ENCODE results near the gene CNPY1. TPM values are rescaled to one million over a fixed set of nuclear protein-coding genes. Genes with fewer than 3 reads are reported as not detected.
"Not testable (repeated sequence)": the region's sequence is repeated elsewhere in the genome, so short reads cannot be mapped to it uniquely, and the experiment has no call there.

The CNPY1 gene
- total RNA-seq, 1 donor from 2014 or later = not detected

- H3K4me1 Mint-ChIP-seq = no peaks in the 10 kb centered on the region
- no peak overlapping the region for H3K27ac Mint-ChIP-seq
- no peaks in the 10 kb centered on the region for H3K9me3 Mint-ChIP-seq
- no peaks in the 10 kb centered on the region for H3K36me3 Mint-ChIP-seq
- DNase-seq (ENCODE audit: low spot score in 2 of 2, unreplicated experiment in 2 of 2) = no peak
- H3K4me3 Mint-ChIP-seq = no peak overlapping the region
- peaks cover 95% of the 10 kb centered on the region for H3K27me3 Mint-ChIP-seq (ENCODE audit: low read depth)
- TF ChIP-seq CTCF (IDR thresholded peaks at IDR 0.05; ENCODE audit: unreplicated experiment) = no peak
Measured at GRCh38 chr7:155523168-155523675, 23.1 kb downstream of the CNPY1 start.

DNA sequence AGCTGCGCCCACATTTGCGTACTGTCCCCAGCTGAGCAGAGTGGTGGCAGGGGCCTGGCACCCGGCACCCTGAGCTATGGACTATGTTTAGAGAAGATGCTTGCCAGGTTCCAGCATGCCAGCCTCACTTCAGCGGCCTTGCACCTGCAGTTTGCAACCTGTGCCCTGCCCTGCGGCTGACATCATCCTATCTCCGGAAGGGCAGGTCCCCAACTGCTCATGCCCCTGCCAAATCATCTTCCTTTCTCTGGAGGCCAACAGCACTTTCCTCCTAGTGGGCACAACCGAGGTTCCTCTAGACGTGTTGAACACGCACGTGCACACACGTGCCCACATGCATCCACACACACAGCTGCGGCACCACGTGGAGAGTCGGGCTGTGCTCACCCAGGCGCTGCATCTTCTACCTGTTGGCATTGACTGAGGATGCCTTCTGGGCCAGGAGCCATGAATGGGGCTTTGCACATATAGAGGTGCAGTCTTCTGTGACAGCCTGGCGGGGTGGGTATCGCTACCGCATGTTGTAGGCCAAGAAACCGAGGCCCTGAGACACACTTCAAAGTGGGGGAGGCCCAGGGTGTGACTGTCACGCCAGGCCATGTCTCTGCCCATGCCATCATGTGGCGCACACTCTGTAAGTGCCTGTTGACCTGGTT lies 24.5 kb downstream of the CNPY1 start:
- no peak overlapping the region for H3K27ac Mint-ChIP-seq
- no peak overlapping the region for H3K4me3 Mint-ChIP-seq
- H3K4me1 Mint-ChIP-seq = no peaks in the 10 kb centered on the region
- H3K36me3 Mint-ChIP-seq = no peaks in the 10 kb centered on the region
- TF ChIP-seq CTCF (IDR thresholded peaks at IDR 0.05; ENCODE audit: unreplicated experiment) = no peak
- no peak for DNase-seq (ENCODE audit: low spot score in 2 of 2, unreplicated experiment in 2 of 2)
- no peaks in the 10 kb centered on the region for H3K9me3 Mint-ChIP-seq
- peaks cover 97% of the 10 kb centered on the region for H3K27me3 Mint-ChIP-seq (ENCODE audit: low read depth)

DNA sequence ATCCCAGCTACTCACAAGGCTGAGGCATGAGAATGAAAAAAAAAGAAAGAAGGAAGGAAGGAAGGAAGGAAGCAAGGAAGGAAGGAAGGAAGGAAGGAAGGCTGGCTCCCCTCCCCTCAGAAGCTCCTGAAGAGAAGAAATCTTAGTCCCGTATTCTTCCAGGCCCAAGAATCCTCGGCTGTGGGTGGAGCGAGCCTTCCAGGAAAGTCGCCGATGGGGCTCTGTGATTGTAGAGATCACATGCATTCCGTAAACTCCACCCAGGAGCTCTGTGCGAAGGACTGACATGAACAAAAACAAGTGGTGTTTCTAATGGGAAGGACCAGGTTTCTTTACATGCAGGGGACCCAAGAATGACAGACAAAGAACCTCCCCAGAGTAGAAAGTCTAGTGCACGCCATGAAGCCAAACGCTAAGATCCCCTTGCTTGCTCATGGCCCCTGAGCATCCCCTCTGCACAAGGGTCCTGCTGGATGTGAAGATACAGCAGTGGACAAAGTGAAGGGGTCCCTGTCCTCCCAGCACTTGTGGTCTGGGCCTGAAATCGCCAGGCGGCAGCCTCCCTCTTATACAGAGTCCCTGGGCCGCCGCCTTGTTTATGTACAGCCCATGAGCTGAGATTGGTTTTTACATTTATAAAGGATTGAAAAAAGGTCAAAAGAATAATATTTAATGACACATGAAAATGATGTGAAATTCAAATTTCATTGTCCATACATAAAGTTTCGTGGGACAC lies 25.2 kb downstream of the CNPY1 start:
- peaks cover 97% of the 10 kb centered on the region for H3K27me3 Mint-ChIP-seq (ENCODE audit: low read depth)
- no peaks in the 10 kb centered on the region for H3K4me1 Mint-ChIP-seq
- no peaks in the 10 kb centered on the region for H3K36me3 Mint-ChIP-seq
- H3K9me3 Mint-ChIP-seq = no peaks in the 10 kb centered on the region
- TF ChIP-seq CTCF (IDR thresholded peaks at IDR 0.05; ENCODE audit: unreplicated experiment) = no peak
- H3K27ac Mint-ChIP-seq = no peak overlapping the region
- DNase-seq (ENCODE audit: low spot score in 2 of 2, unreplicated experiment in 2 of 2) = no peak
- H3K4me3 Mint-ChIP-seq = no peak overlapping the region

GRCh38 chr7:155520114-155520513 lies 26.2 kb downstream of the CNPY1 start:
- H3K27me3 Mint-ChIP-seq (ENCODE audit: low read depth) = peaks cover 97% of the 10 kb centered on the region
- H3K4me1 Mint-ChIP-seq = no peaks in the 10 kb centered on the region
- no peak overlapping the region for H3K27ac Mint-ChIP-seq
- no peak for DNase-seq (ENCODE audit: low spot score in 2 of 2, unreplicated experiment in 2 of 2)
- no peak overlapping the region for H3K4me3 Mint-ChIP-seq
- H3K9me3 Mint-ChIP-seq = no peaks in the 10 kb centered on the region
- no peak for TF ChIP-seq CTCF (IDR thresholded peaks at IDR 0.05; ENCODE audit: unreplicated experiment)
- no peaks in the 10 kb centered on the region for H3K36me3 Mint-ChIP-seq

- H3K36me3 Mint-ChIP-seq; DNase-seq (ENCODE audit: low spot score in 2 of 2, unreplicated experiment in 2 of 2); H3K4me3 Mint-ChIP-seq; H3K9me3 Mint-ChIP-seq; H3K27ac Mint-ChIP-seq; H3K4me1 Mint-ChIP-seq: not testable (repeated sequence)
- H3K27me3 Mint-ChIP-seq (ENCODE audit: low read depth) = peaks cover 98% of the 10 kb centered on the region
Measured at GRCh38 chr7:155519358-155519757, 27.0 kb downstream of the CNPY1 start.

GRCh38 chr7:155518633-155519032 lies 27.7 kb downstream of the CNPY1 start:
- no peak for TF ChIP-seq CTCF (IDR thresholded peaks at IDR 0.05; ENCODE audit: unreplicated experiment)
- H3K4me1 Mint-ChIP-seq = no peaks in the 10 kb centered on the region
- no peak overlapping the region for H3K27ac Mint-ChIP-seq
- H3K4me3 Mint-ChIP-seq = no peak overlapping the region
- no peak for DNase-seq (ENCODE audit: low spot score in 2 of 2, unreplicated experiment in 2 of 2)
- H3K9me3 Mint-ChIP-seq = no peaks in the 10 kb centered on the region
- H3K36me3 Mint-ChIP-seq = no peaks in the 10 kb centered on the region
- peaks cover 98% of the 10 kb centered on the region for H3K27me3 Mint-ChIP-seq (ENCODE audit: low read depth)

Data from mesothelial cell of epicardium (in vitro differentiated cells).